Measurements from ENCODE around the gene PHF21B.

Gene PHF21B

DNA sequence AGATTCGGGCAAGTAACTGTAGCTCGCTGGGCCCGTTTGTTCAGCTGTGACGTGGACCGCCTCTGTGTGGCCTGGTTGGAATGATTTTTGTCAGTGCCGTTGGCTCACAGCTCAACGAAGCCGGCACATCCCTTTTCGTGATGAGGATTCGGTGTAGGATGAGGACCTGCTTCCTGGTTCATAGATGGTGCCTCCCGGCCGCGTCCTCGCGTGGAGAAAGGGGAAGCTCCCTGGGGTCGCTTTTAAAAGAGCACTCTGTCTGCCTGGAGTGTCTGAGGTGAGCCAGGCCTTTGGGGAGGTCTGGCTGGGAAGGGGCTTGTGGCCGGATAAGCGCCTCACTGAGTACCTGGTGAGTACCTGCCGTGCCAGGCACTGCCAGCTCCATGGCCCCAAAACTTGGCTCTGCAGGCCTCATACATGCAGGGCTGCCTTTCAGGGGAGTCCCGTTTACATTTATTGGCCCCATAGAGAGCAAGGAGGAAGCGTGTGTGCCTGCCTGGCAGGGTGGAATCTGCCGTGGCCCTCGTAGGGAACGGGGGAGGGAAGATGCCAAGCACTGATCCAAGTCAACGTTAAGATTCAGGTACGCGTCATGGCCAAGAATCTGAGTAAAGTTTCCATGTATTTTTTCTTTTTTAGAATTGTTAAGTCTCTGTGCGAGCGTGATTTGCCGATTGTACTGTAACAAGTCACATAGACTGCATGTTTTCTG, 169.0 kb downstream of the PHF21B start:
- DNase-seq (ENCODE audit: low read depth), result no peak

- DNase-seq (ENCODE audit: low read depth), result no peak
These were observed 170.1 kb downstream of the PHF21B start for GRCh38 chr22:44839721-44840120.

DNA sequence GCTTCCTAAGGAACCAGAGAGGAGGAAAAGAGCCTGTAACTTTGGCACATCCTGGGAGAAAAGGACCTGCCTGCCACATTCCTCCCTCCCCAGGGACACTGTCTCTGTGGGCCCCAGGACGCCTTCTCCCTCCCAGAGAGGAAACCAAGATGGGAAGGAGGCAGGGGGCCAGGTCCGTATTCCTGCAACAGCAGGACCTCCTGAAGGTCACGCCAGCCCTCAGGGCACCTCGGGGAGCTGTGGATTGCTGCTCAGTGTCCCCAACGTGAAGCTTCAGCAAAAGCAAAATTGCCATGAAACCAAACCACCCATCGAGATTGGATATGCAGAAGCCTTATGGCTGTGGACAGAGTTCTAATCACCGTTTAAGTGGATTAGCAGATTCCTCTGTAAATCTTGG, 170.7 kb downstream of the PHF21B start:
- no peak for DNase-seq (ENCODE audit: low read depth)

DNA sequence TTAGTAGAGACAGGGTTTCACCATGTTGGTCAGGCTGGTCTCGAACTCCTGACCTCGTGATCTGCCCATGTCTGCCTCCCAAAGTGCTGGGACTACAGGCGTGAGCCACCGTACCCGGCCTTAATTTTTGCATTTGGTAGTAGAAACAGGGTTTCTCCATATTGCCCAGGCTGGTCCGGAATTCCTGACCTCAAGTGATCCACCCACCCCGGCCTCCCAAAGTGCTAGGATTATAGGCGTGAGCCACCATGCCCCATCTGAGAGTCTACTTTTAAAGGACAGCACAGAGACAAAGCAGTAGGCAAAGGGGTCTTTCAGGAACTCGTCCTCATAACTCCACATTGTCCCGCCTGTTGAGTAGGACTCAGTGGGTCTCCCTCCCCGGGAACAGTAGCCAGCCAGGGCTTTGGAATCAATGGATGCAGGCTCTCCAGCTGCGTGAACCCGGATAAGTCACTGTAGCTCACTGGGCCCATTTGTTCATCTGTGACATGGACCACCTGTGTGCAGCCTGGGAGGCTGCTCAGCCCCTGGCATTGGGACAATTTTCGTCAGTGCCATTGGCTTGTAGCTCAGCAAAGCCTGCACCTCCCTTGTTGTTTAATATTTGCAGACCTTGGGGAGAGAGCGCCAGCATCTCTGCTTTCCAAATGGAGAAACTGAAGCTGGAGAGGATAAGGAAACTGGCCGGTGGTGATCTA, 171.3 kb downstream of the PHF21B start:
- no peak for DNase-seq (ENCODE audit: low read depth)

- DNase-seq (ENCODE audit: low read depth), result no peak
These were observed 172.3 kb downstream of the PHF21B start for GRCh38 chr22:44837481-44837880.

DNA sequence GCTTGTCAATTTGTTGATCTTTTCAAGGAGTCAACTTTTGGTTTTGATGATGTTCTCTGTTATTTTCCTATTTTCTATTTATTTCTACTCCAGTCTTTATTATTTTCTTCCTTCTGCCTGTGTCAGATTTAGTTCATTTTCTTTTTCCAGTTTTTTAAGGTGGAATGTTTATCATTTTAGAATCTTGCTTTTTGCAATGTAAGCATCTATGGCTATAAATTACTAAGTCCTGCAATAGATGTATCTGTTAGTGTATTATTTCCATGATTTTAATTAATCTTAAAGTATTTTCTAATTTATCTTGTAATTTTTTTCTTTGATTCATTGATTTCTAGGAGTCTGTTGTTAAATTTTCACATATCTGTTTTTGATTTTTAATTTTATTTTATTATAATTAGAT, 175.7 kb downstream of the PHF21B start:
- DNase-seq (ENCODE audit: low read depth), result no peak

DNA sequence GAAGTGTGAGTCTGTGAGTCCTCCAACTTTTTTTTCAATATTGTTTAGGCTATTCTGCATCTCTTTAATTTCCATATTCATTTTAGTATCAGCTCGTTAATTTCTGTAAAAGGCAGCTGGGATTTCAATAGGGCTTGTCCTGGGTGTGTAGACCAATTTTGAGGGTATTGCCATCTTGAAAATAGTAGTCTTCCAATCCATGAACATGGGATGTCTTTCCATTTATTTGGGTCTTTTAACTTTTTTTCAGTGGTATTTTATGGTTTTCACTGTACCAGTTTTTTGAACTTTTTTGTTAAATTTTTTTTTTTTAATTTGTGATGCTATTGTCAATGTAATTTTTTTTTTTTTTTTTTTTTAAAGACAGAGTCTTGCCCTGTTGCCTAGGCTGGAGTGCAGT, 177.9 kb downstream of the PHF21B start:
- DNase-seq (ENCODE audit: low read depth), result no peak
